Measurements from ENCODE around the gene HSD17B11. TPM values are rescaled to one million over a fixed set of nuclear protein-coding genes. Genes with fewer than 3 reads are reported as not detected.

Gene HSD17B11
- polyA plus RNA-seq, 1 donor from 2014 or later: 2.2 TPM

DNA sequence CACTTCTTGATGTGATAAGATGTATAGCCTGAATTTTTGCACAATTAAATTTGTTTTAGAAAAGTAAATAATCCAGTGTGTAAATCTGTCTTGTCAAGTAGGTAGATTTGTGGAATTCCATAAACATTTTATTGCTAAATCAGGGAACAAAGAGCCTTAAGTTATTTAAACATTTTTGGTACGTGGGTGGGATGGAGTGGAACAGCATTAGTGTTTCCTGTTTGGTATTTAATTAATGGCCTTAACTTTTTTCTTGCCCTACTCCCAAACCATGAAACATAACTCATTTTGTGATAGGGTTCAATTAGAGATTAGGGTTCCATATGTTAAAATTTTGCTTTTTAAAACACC is 36.5 kb upstream of the HSD17B11 start:
- Histone ChIP-seq H3K27me3 (ENCODE audit: insufficient read depth, low read depth, low read length) (no peaks in the 10 kb centered on the region), H3K4me2 (ENCODE audit: low read length) (no peak overlapping the region), H3K79me2 (replicated peaks; ENCODE audit: insufficient read depth, low read length) (peaks cover 43% of the 10 kb centered on the region), H4K20me1 (ENCODE audit: insufficient read depth) (no peaks in the 10 kb centered on the region), H3F3A (ENCODE audit: insufficient read depth, low read length, poor library complexity, severe bottlenecking) (no peaks in the 10 kb centered on the region), H3K36me3 (ENCODE audit: insufficient read depth, low read length) (no peaks in the 10 kb centered on the region), H3K9ac (ENCODE audit: low read length) (no peak overlapping the region), H3K4me3 (ENCODE audit: low read length) (no peak overlapping the region), H2AFZ (ENCODE audit: low read depth, low read length) (no peak overlapping the region), H3K9me2 (ENCODE audit: insufficient read depth, low read length) (no peaks in the 10 kb centered on the region), H3K27ac (ENCODE audit: low read length) (no peak overlapping the region), H3K9me3 (ENCODE audit: low read length) (no peaks in the 10 kb centered on the region)
- no peak for TF ChIP-seq RAD21 (conservative IDR thresholded peaks at IDR 0.05)
- TF ChIP-seq, protein P1, sequence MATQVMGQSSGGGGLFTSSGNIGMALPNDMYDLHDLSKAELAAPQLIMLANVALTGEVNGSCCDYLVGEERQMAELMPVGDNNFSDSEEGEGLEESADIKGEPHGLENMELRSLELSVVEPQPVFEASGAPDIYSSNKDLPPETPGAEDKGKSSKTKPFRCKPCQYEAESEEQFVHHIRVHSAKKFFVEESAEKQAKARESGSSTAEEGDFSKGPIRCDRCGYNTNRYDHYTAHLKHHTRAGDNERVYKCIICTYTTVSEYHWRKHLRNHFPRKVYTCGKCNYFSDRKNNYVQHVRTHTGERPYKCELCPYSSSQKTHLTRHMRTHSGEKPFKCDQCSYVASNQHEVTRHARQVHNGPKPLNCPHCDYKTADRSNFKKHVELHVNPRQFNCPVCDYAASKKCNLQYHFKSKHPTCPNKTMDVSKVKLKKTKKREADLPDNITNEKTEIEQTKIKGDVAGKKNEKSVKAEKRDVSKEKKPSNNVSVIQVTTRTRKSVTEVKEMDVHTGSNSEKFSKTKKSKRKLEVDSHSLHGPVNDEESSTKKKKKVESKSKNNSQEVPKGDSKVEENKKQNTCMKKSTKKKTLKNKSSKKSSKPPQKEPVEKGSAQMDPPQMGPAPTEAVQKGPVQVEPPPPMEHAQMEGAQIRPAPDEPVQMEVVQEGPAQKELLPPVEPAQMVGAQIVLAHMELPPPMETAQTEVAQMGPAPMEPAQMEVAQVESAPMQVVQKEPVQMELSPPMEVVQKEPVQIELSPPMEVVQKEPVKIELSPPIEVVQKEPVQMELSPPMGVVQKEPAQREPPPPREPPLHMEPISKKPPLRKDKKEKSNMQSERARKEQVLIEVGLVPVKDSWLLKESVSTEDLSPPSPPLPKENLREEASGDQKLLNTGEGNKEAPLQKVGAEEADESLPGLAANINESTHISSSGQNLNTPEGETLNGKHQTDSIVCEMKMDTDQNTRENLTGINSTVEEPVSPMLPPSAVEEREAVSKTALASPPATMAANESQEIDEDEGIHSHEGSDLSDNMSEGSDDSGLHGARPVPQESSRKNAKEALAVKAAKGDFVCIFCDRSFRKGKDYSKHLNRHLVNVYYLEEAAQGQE (IDR thresholded peaks at IDR 0.05; ENCODE audit: borderline replicate concordance): no peak
- no peak for TF ChIP-seq SMC3 (conservative IDR thresholded peaks at IDR 0.05; ENCODE audit: poor library complexity)
- no peak for TF ChIP-seq TAF1 (IDR thresholded peaks at IDR 0.05; ENCODE audit: low read depth)
- TF ChIP-seq EZH2 (IDR thresholded peaks at IDR 0.05; ENCODE audit: borderline replicate concordance, insufficient read depth, low read length, poor library complexity, severe bottlenecking): no peak
- TF ChIP-seq POLR2AphosphoS5 (IDR thresholded peaks at IDR 0.05): no peak
- TF ChIP-seq MXI1 (conservative IDR thresholded peaks at IDR 0.05; ENCODE audit: poor library complexity, severe bottlenecking): no peak
- no peak for TF ChIP-seq EP300 (conservative IDR thresholded peaks at IDR 0.05; ENCODE audit: poor library complexity, severe bottlenecking)
- no peak for TF ChIP-seq CTCF (IDR thresholded peaks at IDR 0.05; ENCODE audit: poor library complexity, severe bottlenecking)

GRCh38 chr4:87426865-87427517 is 36.0 kb upstream of the HSD17B11 start:
- Histone ChIP-seq H3F3A (ENCODE audit: insufficient read depth, low read length, poor library complexity, severe bottlenecking) (no peaks in the 10 kb centered on the region), H3K9ac (ENCODE audit: low read length) (no peak overlapping the region), H3K9me3 (ENCODE audit: low read length) (no peaks in the 10 kb centered on the region), H3K79me2 (replicated peaks; ENCODE audit: insufficient read depth, low read length) (peaks cover 38% of the 10 kb centered on the region), H4K20me1 (ENCODE audit: insufficient read depth) (no peaks in the 10 kb centered on the region), H2AFZ (ENCODE audit: low read depth, low read length) (no peak overlapping the region), H3K4me3 (ENCODE audit: low read length) (no peak overlapping the region), H3K36me3 (ENCODE audit: insufficient read depth, low read length) (no peaks in the 10 kb centered on the region), H3K9me2 (ENCODE audit: insufficient read depth, low read length) (no peaks in the 10 kb centered on the region), H3K4me2 (ENCODE audit: low read length) (no peak overlapping the region), H3K27ac (ENCODE audit: low read length) (no peak overlapping the region), H3K27me3 (ENCODE audit: insufficient read depth, low read depth, low read length) (no peaks in the 10 kb centered on the region)
- TF ChIP-seq, protein P1 (IDR thresholded peaks at IDR 0.05; ENCODE audit: borderline replicate concordance): no peak
- no peak for TF ChIP-seq RAD21 (conservative IDR thresholded peaks at IDR 0.05)
- TF ChIP-seq EP300 (conservative IDR thresholded peaks at IDR 0.05; ENCODE audit: poor library complexity, severe bottlenecking): no peak
- no peak for TF ChIP-seq MXI1 (conservative IDR thresholded peaks at IDR 0.05; ENCODE audit: poor library complexity, severe bottlenecking)
- no peak for TF ChIP-seq TAF1 (IDR thresholded peaks at IDR 0.05; ENCODE audit: low read depth)
- TF ChIP-seq SMC3 (conservative IDR thresholded peaks at IDR 0.05; ENCODE audit: poor library complexity): no peak
- TF ChIP-seq POLR2AphosphoS5 (IDR thresholded peaks at IDR 0.05): no peak
- no peak for TF ChIP-seq CTCF (IDR thresholded peaks at IDR 0.05; ENCODE audit: poor library complexity, severe bottlenecking)
- no peak for TF ChIP-seq EZH2 (IDR thresholded peaks at IDR 0.05; ENCODE audit: borderline replicate concordance, insufficient read depth, low read length, poor library complexity, severe bottlenecking)
